ENCODE data around the gene PEMT.

PEMT gene

DNA sequence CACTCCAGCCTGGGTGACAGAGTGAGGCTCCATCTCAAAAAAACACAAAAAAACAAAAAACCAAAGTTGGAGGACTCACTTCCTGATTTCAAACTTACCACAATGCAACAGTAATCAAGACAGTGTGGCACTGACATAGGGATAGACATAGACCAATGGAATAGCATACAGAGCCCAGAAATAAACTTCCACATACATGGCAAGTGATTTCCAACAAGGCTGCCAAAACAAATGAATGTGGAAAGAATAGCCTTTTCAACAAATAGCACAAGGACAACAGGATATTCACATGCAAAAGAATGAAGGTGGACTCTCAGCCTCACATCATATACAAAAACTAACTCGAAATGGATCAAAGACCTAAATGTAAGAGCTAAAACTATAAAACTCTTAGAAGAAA lies 58.5 kb downstream of the PEMT start:
- no peak for DNase-seq

DNA sequence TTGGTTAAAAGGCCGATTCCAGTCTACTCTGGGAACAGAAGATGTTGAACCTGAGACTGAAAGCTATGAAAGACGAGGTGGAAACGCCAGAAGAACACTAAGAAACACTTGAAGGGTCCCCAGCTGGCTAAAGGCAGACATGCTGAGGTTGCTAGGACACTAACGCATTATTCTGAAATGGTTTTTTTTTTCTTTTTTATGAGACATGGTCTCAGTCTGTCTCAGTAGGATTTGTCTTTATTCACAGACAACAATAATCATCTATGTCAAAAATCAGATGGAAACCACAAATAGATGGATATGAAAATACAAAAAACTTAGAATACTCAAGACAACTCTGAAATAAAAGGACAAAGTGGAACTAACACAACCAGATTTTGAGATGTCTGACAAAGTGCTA lies 60.4 kb downstream of the PEMT start:
- DNase-seq, result no peak

DNA sequence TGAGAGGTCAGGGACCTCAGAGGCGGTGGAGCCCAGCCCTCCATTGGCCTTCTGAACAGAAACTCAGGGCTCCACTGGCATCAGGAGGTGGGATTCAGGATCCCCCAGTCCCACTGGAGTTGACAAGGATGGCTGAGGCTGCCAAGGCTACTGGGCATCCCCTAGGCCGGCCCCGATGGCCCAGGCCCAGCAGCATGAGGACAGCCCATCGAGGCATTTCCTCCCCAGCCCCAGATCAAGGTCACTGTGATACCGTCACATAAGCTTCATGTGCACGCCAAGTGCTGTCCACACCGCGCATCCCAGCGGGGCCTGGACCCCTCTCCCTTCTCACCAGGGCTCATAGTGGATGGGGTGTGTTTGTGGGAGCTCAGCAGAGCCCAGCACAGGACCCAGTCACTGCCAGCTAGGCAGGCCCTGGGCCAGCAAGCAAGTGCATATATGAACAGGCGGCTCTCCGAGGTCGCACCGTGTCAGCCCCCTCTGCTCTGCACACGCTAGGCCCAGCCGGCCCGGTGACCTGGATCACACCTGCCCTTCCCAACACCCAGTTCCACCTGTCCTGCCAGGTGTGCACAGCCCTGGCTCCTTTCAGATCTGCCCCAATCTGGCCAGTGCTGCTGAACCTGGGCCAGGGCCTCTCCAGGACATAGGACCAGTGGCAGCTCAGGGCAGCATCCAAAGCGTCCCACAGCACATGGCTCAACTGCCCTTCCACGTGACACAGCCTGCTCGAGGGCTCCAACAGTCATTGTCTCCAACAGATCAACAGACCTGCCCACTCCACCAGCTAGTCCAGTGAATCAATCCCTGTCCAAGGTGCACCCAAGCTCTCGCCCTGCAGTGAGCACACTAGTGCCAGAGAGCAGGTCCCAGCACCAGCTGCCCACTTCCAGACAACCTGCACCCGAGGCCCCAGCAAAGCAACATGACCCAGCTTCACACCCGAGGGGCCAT lies 62.5 kb downstream of the PEMT start:
- DNase-seq, result no peak

DNA sequence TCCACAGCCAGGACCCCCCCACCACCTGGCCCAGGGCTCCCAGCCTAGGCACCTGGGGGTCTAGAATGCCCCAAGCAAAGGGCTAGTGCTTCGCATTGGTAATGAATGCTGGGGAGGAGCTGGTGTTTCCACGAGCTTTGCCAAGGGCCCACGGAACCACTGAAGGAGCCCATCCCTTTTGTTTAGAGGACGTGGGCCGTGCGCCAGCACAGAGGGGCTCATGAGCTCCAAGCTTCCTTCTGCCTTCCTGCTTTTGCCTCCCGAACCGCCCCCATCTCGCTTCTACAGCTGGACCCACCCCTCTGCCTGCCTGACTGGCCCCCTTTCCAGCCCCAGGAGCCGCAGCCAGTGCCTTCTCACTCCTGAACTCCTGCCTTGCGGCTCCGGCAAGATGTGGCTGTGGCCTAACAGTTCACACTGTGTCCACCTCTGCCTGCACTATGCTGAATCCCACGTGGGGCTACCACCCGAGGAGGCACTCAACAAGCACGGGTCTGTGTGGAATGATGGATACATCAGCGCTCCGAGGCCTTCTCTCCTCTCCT lies 63.5 kb downstream of the PEMT start:
- DNase-seq, result no peak

DNA sequence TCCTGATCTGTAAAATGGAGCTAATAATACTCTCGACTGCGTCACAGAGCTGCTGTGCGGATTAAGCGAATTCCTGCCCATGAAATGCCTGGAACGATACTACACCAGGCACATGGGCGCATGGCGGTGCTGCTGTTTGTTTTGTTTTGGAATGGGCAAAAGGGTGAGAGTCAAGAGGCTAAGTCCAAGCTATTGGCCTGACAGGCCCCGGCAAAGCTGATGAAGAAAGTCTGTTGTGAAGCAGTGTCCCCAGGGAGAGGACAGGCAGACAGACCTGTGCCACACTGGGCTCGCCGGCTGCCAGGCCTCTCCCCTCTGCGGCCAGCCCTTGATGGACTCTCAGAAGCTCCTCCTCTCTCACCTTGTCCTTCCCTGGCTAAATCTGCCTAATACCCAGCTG lies 64.0 kb downstream of the PEMT start:
- no peak for DNase-seq

DNA sequence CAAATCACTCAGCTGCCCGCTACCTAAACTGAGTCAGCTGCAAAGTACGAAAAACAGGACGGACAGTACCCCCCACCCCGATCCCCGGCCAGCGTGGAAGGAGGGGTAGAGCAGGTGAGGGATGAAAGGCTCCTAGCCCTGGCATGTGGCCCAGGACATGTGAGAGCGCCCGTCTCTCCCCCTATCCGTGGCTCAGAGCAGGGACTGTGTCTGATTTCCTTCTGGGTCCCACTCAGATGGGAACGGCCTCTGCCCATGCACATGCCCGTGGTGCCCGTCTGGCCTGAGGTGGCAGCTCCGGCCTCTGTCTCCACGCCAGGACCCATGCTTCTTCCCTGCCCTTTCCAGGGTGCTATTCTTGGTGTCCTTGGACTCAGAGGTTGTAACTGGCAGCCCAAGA lies 65.1 kb downstream of the PEMT start:
- DNase-seq, result no peak

DNA sequence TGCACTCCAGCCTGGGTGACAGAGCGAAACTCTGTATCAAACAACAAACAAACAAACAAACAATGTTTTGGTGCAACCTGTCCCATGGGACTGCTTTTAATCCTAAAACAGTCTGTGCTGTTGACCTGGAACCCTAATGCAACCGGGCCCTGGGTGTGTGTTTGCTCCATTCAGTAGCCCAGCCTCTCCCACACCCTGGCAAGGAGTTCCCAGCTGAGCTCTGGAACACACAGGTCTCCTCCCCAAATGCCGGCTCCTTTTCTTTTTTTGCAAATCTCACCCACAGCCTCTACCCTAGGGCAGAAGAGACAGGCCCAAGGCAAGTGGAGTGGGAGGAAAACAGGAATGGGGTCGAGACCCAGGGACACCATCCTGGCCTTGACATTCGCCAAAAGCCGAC lies 65.6 kb downstream of the PEMT start:
- DNase-seq, result no peak

DNA sequence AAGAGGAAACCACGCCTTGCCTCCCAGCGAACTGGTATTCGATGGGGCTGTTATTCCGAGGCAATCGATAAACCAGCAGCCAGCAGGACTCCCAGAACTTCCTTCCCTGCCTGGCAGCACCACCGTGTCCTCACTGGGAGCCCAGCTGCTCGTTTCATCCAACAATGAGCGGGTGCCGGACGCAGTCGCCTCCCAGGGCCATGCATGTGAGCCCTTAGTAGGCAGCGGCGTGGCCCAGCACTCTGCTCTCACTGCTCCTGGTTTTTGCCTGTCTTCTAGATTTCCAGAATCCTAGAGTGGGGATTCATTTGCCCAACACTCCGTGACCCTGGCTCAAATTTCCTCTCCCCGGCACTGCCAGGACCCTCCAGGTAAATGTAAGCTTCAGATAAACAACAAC lies 66.2 kb downstream of the PEMT start:
- DNase-seq, result no peak

DNA sequence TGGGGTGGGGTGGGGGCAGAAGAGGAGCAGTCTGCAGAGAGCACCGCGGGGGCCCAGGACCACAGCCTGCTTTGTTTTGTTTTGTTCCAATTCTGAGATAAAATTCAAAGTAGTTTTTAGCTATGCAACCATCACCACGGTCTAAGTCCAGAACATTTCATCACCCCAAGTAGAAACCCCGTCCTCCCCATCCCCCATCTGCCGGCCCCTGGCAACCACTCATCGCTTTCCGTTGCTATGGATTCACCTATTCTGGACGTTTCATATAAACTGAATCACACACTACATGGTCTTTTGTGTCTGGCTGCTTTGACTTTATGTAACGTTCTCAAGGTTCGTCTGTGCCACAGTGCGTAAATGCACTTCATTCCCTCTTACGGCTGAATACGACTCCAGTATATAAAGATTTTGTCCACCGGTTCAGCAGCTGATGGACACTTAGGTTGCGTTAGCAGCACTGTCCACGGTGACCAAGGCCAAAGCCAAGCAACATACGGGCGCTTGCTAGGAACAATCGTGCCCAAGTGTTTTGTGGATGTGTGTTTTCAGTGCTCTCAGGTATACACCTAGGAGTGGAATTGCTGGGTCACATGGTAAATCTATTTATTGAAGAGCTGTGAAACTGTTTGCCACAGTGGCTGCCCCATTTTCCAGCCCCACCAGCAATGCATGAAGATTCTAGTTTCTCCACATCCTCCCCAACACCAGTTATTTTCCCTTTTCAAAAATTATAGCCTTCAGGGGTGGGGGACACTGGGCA lies 67.6 kb downstream of the PEMT start:
- no peak for DNase-seq

DNA sequence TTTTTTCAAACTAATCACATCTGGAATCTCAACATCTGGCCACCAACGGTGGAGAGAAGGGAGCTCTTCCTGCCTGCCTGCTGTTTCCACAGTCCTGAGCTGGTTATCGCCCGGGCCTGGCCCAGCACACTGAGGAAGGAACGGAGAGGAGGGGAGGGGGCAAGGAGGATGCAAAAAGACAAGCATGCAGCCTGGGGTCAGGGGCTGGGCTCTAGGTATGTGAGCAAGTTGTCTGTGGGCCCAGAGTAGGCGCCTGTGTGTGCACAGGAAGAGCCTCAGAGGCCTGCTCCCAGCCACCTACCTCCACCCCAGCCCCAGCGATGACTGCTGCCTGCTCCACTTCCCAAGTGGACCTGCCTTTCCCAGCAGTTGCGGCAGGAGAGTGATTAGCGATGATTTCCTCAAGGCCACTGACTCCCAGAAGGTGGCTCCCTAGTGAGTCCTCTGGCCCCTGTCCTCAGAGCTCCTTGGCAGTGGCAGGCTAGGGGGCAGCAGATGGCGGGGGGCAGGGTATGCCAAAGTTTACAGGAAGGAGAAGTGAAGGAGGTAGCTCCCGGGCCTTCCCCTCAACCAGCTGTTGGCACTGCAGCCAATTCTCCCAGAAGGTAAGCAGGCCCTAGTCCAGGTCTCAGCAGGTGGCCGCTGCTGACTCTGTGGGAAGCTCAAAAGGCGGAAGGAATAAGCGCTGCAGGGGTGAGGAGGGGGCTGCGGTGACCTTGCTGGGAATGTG lies 68.3 kb downstream of the PEMT start:
- DNase-seq, result no peak

DNA sequence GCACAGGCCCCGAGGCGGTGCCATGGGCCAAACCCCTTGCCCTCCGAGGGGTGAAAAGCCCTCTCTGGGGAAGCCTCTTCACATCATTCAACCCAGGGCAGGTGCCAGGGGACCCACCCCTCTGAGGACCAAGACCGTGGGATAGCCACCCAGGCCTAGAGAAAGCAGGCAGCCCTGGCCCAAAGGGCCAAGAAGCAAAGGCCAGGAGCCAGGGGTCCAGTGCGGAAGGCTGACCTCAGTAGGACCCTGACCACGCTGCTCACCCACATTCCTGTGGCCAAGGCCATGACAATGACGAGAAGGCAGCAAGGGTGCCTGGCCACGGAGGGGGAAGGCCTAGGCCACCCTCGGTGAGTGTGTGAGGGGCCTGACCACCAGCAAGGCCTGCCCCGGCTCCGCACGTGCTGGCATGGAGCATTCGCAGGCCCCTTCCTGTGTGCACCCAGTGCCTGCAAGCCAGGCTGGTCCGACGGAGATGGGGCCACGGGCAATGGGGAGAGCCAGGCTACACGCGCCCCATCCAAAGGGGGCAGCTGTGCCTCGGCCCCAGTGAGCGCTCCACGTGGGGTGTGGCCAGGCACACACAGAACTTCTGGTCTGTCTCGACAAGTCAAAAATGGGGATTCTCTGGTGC lies 70.8 kb downstream of the PEMT start:
- no peak for DNase-seq

DNA sequence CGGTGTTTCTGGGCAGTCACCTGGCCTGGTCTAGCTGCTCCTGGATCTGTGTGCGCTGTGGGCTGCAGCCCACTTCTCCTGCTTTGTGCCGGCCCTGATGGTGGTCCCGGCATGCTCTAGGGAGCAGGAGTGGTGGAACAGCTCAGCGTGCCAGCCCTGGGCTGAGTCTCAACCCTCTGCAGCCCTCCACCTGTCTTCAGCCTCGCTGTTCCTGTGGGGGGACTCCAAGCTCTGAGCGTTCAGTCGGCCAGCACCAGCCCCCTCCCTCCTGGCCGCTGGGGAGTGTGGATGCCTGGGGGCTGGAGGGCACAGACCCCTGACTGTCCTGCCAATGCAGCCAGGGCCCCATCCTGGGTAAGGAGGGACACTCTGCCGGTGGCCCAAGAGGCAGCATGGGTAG lies 71.6 kb downstream of the PEMT start:
- DNase-seq, result no peak

DNA sequence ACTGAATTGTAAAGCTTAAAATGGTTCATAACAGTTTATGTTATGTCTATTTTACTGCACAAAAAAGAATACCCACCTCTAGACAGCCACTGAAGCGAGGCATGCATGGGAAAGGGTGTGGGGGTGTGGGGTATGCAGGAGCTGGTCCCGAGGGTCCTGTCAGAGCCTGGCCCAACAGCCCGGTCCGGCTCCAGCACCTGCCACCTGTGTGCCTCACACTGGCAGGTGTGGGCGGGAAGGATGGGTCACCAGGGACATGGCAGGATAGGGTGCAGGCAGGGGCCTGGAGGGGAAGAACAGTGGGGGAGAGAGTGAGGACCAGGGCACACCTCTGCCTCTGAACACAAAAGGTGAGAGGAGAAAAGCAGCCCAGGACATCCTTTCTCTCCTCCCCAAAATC lies 72.6 kb downstream of the PEMT start:
- DNase-seq, result no peak

DNA sequence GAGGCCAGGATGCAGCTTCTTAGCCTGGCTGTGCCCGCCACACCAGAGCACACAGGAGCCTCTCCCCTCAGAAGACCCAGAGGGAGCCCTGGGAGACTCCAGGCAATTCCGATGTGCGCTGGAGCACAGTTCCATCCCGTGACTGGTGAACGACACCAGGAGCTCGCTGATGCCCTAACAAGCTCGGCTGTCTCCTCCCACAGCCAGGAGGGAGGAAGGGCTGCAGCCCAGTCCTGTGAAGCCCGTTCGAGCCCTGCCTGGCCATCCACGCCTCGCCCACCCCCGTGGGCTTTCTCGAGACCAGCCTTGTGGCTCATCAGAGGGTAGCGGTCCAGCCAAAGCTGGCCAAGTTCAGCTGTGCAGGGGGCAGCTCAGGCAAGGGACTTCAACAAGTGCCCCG lies 73.5 kb downstream of the PEMT start:
- DNase-seq, result no peak

DNA sequence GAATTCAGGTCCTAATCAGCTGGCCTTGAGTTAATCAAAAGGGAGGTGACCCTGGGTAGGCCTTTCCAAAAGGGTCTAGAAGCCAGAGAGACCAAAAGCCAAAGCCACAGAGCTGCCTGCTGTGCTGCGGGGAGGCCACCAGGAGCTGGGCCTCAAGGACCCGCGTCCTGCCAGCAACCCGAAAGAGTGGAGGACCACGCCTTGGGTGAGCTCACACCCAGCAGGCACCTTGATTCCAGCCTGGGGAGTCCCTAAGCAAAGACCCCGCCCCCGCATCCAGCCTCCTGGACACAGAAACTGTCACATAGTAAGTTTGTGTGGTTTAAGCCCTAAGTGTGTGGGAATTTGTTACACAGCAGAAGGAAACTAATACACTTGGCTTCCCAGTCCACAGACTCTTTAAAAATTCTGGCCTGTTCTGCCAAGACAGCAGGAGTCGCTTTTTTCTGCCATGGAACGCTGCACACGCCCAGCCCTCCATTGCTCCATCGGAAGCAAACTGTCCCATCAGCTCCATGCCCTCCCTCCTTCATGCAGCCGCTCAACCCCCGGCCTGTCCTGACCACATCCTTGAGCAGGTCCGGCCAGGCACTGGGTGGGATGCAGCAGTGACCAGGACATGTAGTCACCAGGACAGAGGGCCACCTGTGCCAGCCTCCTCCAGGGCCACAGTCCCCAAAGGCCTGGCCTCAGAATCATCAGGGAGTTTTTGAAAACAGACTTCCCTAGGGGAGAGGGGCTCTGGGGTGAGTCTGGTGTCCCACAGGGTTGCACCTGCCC lies 74.4 kb downstream of the PEMT start:
- DNase-seq, result no peak

DNA sequence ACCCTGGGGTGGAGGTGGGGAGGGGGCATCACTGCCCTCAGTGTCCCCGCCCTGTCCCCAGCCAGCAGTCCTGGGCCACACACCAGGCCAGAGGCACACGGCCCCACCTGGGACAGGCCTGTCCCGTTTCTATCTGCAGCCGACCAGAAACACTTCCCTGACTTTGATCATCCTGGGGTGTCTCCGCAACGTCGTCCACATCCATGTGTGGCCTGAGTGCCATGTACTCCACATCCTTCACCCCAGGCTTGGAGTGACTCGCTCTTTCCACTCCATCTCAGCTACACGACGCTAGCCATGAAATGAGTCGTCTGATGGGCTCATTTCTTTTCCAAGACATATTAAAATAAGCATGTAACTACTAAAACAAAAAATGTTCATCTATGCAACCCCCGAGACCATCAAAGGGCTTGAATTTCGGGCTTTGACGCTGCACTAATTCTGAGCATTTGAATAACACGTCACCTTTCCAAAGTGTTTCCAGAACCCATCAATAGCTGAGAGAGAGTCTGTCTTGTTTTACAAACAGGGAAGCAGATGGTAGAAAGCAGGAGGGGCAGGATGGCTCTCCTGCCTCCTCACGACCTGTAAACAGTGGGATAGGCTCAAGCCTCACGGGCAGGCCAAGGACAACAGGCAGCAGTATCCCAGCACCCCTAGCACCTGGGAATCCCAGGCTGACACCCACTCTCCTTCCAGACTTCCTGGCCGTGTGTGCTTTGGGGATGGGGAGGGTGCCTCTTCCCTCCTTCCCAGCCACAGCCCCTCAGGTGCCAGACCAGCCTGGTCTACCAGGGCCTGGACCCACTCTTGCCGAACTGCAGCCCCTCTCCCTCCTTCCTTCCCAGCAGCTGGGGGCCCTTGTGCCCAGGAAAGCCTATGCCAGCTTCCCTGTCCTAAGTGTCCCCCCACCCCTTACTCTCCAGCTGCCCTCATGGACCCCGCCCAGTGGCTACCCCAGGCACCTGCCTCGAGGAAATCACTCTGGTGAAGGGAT lies 75.3 kb downstream of the PEMT start:
- DNase-seq, result no peak

DNA sequence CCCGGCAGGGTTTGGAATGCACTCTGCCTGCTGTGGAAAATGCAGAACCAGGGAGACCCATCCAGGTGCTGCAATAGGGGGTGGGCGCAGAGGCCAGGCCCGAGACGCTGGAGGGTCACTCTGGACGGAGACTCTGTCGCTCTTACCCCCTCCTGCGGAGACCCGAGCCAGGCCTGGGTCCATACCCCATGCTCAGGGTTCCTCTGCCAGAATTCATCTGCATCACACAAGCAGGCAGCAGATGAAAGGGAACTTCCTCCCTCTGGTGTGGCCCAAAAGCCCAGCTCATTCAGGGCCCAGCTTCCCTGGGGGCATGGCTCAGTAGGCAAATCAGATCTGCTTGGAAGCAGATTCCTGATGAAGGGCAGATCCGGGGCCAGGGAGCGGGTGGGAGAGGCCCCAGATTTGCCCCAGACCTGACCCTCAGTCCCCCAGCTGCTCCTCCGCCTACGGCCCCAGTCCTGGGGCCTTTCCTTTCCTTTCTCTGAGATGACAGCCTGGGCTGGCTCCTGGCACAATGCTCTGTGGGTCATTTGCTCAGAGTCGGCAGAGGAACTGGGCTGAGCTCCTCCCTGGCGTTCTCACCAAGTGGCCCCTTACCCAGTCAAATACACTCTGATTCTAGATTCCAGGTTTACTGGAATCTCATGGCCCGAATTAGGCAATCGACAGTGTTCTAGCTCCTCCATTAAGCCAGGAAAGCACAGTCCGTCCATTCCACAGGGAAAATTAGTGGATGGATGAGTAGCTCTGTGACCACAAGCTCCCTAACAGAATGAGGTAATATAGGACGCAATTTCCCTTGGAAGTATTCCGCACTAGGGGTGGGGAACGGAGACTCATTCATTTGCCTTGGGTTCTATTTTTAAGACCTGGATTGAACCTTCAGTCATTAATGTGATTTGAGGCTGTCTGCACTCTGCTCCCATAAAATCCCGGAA lies 76.2 kb downstream of the PEMT start:
- no peak for DNase-seq

DNA sequence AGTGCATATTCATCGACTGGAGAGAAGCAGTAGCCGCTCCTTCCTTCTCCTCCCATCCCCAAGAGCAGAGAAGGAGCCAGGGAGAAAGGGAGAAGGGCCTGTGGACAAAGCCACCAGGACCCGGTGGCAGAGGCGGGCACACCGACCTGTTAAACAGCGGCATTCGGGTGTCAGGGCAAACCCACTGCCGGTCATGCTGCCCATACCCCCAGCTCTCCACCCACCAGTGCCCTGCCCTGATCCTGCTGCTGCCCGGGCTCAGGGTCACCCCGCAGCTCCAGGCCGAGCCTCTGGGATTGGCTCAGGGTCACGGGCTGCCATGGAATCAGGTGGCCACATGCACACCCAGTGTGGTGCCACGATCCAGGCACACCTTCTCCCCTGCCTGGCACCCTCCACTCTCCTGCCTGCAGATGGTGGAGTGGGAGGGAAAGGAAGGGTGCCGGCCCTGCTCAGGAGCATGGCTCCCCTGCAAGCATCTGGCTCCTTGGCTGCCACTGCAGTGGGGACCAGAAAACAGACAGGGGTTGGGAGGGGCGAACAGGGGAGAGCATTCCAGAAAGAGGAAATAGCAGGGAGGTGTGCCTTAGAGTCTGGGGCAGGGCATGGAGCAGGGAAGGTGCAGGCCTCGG lies 77.0 kb downstream of the PEMT start:
- no peak for DNase-seq

DNA sequence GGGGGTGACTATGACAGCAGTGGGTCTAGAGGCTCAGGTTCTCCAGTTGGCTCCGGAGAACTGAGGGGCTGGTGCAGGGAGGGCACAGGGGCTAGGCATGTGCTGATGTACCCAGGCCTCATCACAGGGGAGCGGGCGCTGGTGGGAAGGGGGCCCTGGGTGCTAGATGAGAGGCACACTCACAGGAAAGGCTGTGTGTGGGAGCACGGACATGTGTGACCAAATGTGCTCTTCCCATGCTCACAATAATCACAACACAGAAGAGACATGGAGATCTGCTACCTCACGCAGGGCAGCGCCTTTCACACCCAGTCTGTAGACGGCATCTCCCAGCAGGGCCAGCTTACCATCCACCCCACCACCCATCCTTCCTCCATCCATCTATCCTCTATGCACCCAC lies 77.9 kb downstream of the PEMT start:
- DNase-seq, result no peak

All from stimulated activated CD4-positive, alpha-beta T cell treated with anti-CD3 and anti-CD28 coated beads, Interleukin-4, amount 100 ng/mL, for 4 hours (primary cell).